Upper lobe of left lung (tissue), 6 donors: ENCODE results near the gene MAMDC4. TPM values are rescaled to one million over a fixed set of nuclear protein-coding genes. Genes with fewer than 3 reads are reported as not detected.
A peak's percentile ranks its signal among the peaks of the same experiment; 100 is the strongest.

Source experiments
- ATAC-seq, 2 donors: fragments of 200-7000 bp; cut with Tn5 transposase; one replicate each; pipeline ENCODE4 v1.9.1; 2022; ENCODE audit warnings: mild to moderate bottlenecking in 2 of 2, moderate library complexity in 2 of 2; ENCODE audit not compliant: low FRiP score in 2 of 2
- DNase-seq, 2 donors: peaks; one replicate each; pipeline ENCODE4 v3.0.0-alpha.2; 2019 to 2020
- H3K27ac ChIP-seq, 4 donors: fragments of 200-600 bp; sonication (generic); one replicate each; pipeline ENCODE4 v1.5.1; 2016 to 2019
- H3K27me3 ChIP-seq, 4 donors: fragments of 200-600 bp; sonication (generic); one replicate each; pipeline ENCODE4 v1.5.1; 2017 to 2019
- H3K36me3 ChIP-seq, 4 donors: fragments of 200-600 bp; sonication (generic); one replicate each; pipeline ENCODE4 v1.5.1; 2016 to 2019
- H3K4me1 ChIP-seq, 4 donors: fragments of 200-600 bp; sonication (generic); one replicate each; pipeline ENCODE4 v1.5.1; 2018 to 2019
- H3K4me3 ChIP-seq, 4 donors: fragments of 200-600 bp; sonication (generic); one replicate each; pipeline ENCODE4 v1.5.1; 2017 to 2019; ENCODE audit warnings: mild to moderate bottlenecking in 2 of 4, moderate library complexity in 1 of 4
- H3K9me3 ChIP-seq, 4 donors: fragments of 200-600 bp; sonication (generic); one replicate each; pipeline ENCODE4 v1.5.1; 2018 to 2019
- CTCF ChIP-seq, 6 experiments: fragments of 450-650 bp in 4 of 6; fragments of 200-600 bp in 2 of 6; sonication (generic) in 2 of 6; IDR thresholded peaks; one replicate each; pipeline ENCODE4 v1.5.1; 2016 to 2019; ENCODE audit warnings: antibody characterized with exemption in 6 of 6
- EP300 ChIP-seq, 4 donors: sonication (generic); formaldehyde crosslinking; IDR thresholded peaks; one replicate each; pipeline ENCODE4 v1.5.1; 2017; ENCODE audit warnings: antibody characterized with exemption in 4 of 4, control low read depth in 2 of 4
- POLR2A ChIP-seq, 4 donors: fragments of 450-650 bp; IDR thresholded peaks; one replicate each; pipeline ENCODE4 v1.5.1; 2016 to 2017; ENCODE audit warnings: antibody characterized with exemption in 4 of 4, mild to moderate bottlenecking in 2 of 4
- POLR2AphosphoS5 ChIP-seq, 2 donors: sonication (generic); formaldehyde crosslinking; IDR thresholded peaks; one replicate each; pipeline ENCODE4 v1.5.1; 2017; ENCODE audit warnings: antibody characterized with exemption in 2 of 2
- WGBS, 2 donors: methylation state at CpG; one replicate each; pipeline ENCODE4 v1.1.5; 2017 to 2018; 5-methylcytosine and 5-hydroxymethylcytosine counted together
- total RNA-seq, 6 donors: library from RNA; depleted of rRNA in 4 of 6; stranded (reverse); fragments of >200 nt in 4 of 6; gene quantifications; one replicate each; pipeline versions ENCODE4 v1.1.0 to v1.2.1, GENCODE V29; 2016 to 2021
- donor health status: DM: no; HTN: no; CAD: no; lungs with moderate emphysema.
- donor health status: DM: no; HTN: yes; CAD: no; lungs with severe emphysema.

MAMDC4 gene
- total RNA-seq, 6 donors from 2014 or later, result 2.1 to 18.9 (median 11.0) TPM

GRCh38 chr9:136886610-136887597 lies 34.8 kb downstream of the MAMDC4 start:
- ATAC-seq (peak; percentile 12 to 61), DNase-seq (peak in 1 of 2 donors; percentile 42)
- Histone ChIP-seq H3K36me3 (peaks cover 0 to 13% (median 4%) of the 10 kb centered on the region in 4 donors), H3K4me1 (peaks cover 25 to 41% (median 29%) of the 10 kb centered on the region in 4 donors), H3K4me3 (peak overlapping the region; percentile 78 to 100 (median 93)), H3K27me3 (no peaks in the 10 kb centered on the region), H3K9me3 (no peaks in the 10 kb centered on the region), H3K27ac (peak overlapping the region; percentile 84 to 98 (median 89))
- 1 to 2% methylated on average over 34 to 63 of the region's 76 CpGs for WGBS, 2 donors
- TF ChIP-seq EP300 (IDR thresholded peaks at IDR 0.05) (no peak), POLR2AphosphoS5 (IDR thresholded peaks at IDR 0.05) (no peak), CTCF (IDR thresholded peaks at IDR 0.05) (no peak), POLR2A (IDR thresholded peaks at IDR 0.05) (no peak)

GRCh38 chr9:136888454-136888853 lies 36.3 kb downstream of the MAMDC4 start:
- Histone ChIP-seq H3K36me3 (peaks cover 0 to 13% (median 8%) of the 10 kb centered on the region in 4 donors), H3K4me3 (no peak overlapping the region), H3K4me1 (peaks cover 14 to 29% (median 17%) of the 10 kb centered on the region in 4 donors), H3K9me3 (no peaks in the 10 kb centered on the region), H3K27ac (no peak overlapping the region), H3K27me3 (no peaks in the 10 kb centered on the region)
- no peak for DNase-seq
- ATAC-seq, result no peak
- no peak for TF ChIP-seq POLR2A (IDR thresholded peaks at IDR 0.05)
- no peak for TF ChIP-seq EP300 (IDR thresholded peaks at IDR 0.05)
- TF ChIP-seq CTCF (IDR thresholded peaks at IDR 0.05), result no peak
- TF ChIP-seq POLR2AphosphoS5 (IDR thresholded peaks at IDR 0.05), result no peak
- 85 to 92% methylated on average over 8 of the region's 8 CpGs for WGBS, 2 donors

GRCh38 chr9:136889858-136890257 lies 37.7 kb downstream of the MAMDC4 start:
- no peaks in the 10 kb centered on the region for H3K9me3 ChIP-seq
- WGBS, 2 donors, result 95 to 96% methylated on average over 40 to 42 of the region's 42 CpGs
- no peak overlapping the region for H3K27ac ChIP-seq
- peaks cover 0 to 13% (median 9%) of the 10 kb centered on the region in 4 donors for H3K36me3 ChIP-seq
- DNase-seq, result no peak
- no peaks in the 10 kb centered on the region for H3K27me3 ChIP-seq
- no peak for ATAC-seq
- TF ChIP-seq POLR2AphosphoS5 (IDR thresholded peaks at IDR 0.05), result no peak
- no peak for TF ChIP-seq EP300 (IDR thresholded peaks at IDR 0.05)
- TF ChIP-seq POLR2A (IDR thresholded peaks at IDR 0.05), result no peak
- no peak for TF ChIP-seq CTCF (IDR thresholded peaks at IDR 0.05)
- H3K4me1 ChIP-seq, result peaks cover 14 to 29% (median 17%) of the 10 kb centered on the region in 4 donors
- H3K4me3 ChIP-seq, result no peak overlapping the region

GRCh38 chr9:136890661-136891060 lies 38.5 kb downstream of the MAMDC4 start:
- no peak for TF ChIP-seq CTCF (IDR thresholded peaks at IDR 0.05)
- TF ChIP-seq POLR2A (IDR thresholded peaks at IDR 0.05), result no peak
- no peak for TF ChIP-seq EP300 (IDR thresholded peaks at IDR 0.05)
- TF ChIP-seq POLR2AphosphoS5 (IDR thresholded peaks at IDR 0.05), result no peak
- 87 to 88% methylated on average over 13 of the region's 13 CpGs for WGBS, 2 donors
- no peaks in the 10 kb centered on the region for H3K27me3 ChIP-seq
- DNase-seq, result no peak
- H3K27ac ChIP-seq, result no peak overlapping the region
- H3K4me3 ChIP-seq, result no peak overlapping the region
- peaks cover 11 to 23% (median 13%) of the 10 kb centered on the region in 4 donors for H3K4me1 ChIP-seq
- H3K9me3 ChIP-seq, result no peaks in the 10 kb centered on the region
- peaks cover 0 to 13% (median 9%) of the 10 kb centered on the region in 4 donors for H3K36me3 ChIP-seq
- no peak for ATAC-seq
